Effector memory CD4-positive, alpha-beta T cell (primary cell): ENCODE measurements around the gene CCDC127.
"Not testable (repeated sequence)": the region's sequence is repeated elsewhere in the genome, so short reads cannot be mapped to it uniquely, and the experiment has no call there.

Experiments
- DNase-seq, 3 donors: peaks; one replicate each; pipeline ENCODE4 v3.0.0-alpha.2; 2020
- H3K27ac ChIP-seq: 2 replicates; pipeline ENCODE4 v1.7.0; 2013; ENCODE audit warnings: mild to moderate bottlenecking, low read length, moderate library complexity; ENCODE audit not compliant: insufficient read depth, poor library complexity, severe bottlenecking
- H3K27me3 ChIP-seq: replicated peaks from 2 replicates; pipeline ENCODE4 v1.7.0; 2013; ENCODE audit warnings: mild to moderate bottlenecking, low read length; ENCODE audit not compliant: insufficient read depth, control insufficient read depth, poor library complexity, severe bottlenecking
- H3K36me3 ChIP-seq: 2 replicates; pipeline ENCODE4 v1.7.0; 2013; ENCODE audit warnings: mild to moderate bottlenecking, low read length, moderate library complexity; ENCODE audit not compliant: control insufficient read depth, insufficient read depth
- H3K4me1 ChIP-seq: 2 replicates; pipeline ENCODE4 v1.7.0; 2013; ENCODE audit warnings: low read length, mild to moderate bottlenecking; ENCODE audit not compliant: control insufficient read depth, insufficient read depth, poor library complexity, severe bottlenecking
- H3K4me3 ChIP-seq: 2 replicates; pipeline ENCODE4 v1.7.0; 2013; ENCODE audit warnings: low read length, low read depth, mild to moderate bottlenecking; ENCODE audit not compliant: insufficient read depth, poor library complexity, severe bottlenecking
- H3K9me3 ChIP-seq: 2 replicates; pipeline ENCODE4 v1.7.0; 2013; ENCODE audit warnings: mild to moderate bottlenecking, low read length, moderate library complexity; ENCODE audit not compliant: control insufficient read depth

CCDC127 gene

GRCh38 chr5:252546-252945, 34.6 kb upstream of the CCDC127 start:
- Histone ChIP-seq H3K36me3 (peaks cover 20% of the 10 kb centered on the region), H3K27ac (peak overlapping the region; percentile 45), H3K9me3 (no peaks in the 10 kb centered on the region), H3K4me1 (peaks cover 5% of the 10 kb centered on the region), H3K4me3 (no peak overlapping the region), H3K27me3 (no peaks in the 10 kb centered on the region)
- DNase-seq: no peak

- H3K36me3 ChIP-seq: peaks cover 15% of the 10 kb centered on the region
- not testable (repeated sequence) for H3K4me3 ChIP-seq, H3K27me3 ChIP-seq, DNase-seq, H3K9me3 ChIP-seq, H3K4me1 ChIP-seq, H3K27ac ChIP-seq
Measured at GRCh38 chr5:251975-252374, 34.0 kb upstream of the CCDC127 start.

- H3K27me3 ChIP-seq, H3K4me1 ChIP-seq, H3K27ac ChIP-seq, DNase-seq, H3K9me3 ChIP-seq, H3K4me3 ChIP-seq: not testable (repeated sequence)
- H3K36me3 ChIP-seq: peaks cover 11% of the 10 kb centered on the region
Measured at GRCh38 chr5:251538-251937, 33.6 kb upstream of the CCDC127 start.

DNA sequence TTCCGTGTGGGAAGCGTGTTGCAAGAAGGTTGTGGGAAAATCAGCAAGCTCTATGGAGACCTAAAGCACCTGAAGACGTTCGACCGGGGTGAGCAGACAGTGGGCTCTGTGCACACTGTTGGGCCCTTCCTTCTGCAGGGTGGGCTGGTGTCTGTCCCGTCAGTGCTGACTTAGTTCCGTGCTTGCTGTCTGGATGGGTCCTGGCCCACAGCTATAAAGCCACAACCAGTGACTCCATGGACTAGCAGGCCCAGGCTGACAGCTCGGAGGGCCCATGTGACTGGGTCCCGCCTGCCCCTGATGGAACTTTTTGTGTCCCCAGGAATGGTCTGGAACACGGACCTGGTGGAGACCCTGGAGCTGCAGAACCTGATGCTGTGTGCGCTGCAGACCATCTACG, 33.1 kb upstream of the CCDC127 start:
- not testable (repeated sequence) for H3K4me1 ChIP-seq, H3K27ac ChIP-seq, DNase-seq, H3K4me3 ChIP-seq, H3K9me3 ChIP-seq, H3K27me3 ChIP-seq
- peaks cover 11% of the 10 kb centered on the region for H3K36me3 ChIP-seq

- not testable (repeated sequence) for H3K4me3 ChIP-seq, H3K9me3 ChIP-seq, H3K4me1 ChIP-seq, DNase-seq, H3K27me3 ChIP-seq, H3K27ac ChIP-seq
- H3K36me3 ChIP-seq: peaks cover 11% of the 10 kb centered on the region
Measured at GRCh38 chr5:250396-250795, 32.4 kb upstream of the CCDC127 start.

DNA sequence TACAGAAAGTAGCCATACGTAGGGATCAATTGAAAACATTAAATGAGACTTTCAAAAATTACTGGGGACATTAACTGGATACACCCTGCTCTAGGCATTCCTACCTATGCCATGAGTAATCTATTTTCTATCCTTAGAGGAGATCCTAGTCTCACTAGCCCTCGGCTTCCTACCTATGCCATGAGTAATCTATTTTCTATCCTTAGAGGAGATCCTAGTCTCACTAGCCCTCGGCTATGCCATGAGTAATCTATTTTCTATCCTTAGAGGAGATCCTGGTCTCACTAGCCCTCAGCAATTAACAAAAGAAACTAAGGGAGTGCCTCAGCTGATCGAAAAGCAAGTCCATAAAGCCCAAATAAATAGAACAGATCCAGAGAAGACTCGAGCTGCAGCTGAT, 27.8 kb upstream of the CCDC127 start:
- H3K27me3 ChIP-seq, H3K27ac ChIP-seq, H3K4me3 ChIP-seq, H3K9me3 ChIP-seq, DNase-seq, H3K4me1 ChIP-seq: not testable (repeated sequence)
- peaks cover 29% of the 10 kb centered on the region for H3K36me3 ChIP-seq

DNA sequence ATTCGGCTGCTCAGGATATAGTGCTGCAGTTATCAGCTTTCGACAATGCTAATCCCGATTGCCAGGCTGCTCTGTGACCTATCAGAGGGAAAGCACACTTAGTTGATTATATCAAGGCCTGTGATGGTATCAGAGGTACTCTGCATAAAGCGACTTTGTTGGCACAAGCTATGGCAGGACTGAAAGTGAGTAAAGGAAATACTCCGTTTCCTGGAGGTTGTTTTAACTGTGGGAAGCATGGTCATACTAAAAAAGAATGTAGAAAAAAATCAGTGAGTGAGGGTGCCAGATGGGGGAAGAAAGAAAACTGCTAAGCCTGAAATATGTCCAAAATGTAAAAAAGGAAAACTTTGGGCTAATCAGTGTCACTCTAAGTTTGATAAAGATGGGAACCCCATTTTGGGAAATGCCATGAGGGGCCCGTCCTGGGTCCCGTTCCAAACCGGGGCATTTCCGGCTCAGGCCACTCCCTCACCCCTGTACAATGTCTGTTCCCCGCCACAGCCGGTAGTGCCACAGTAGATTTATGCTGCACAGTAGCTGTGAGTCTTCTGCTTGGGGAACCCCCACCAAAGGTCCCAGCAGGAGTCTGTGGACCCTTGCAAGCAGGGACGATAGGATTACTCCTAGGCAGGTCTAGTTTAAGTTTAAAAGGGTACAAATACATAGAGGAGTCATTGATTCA, 25.9 kb upstream of the CCDC127 start:
- H3K27me3 ChIP-seq, H3K4me3 ChIP-seq, H3K9me3 ChIP-seq, H3K4me1 ChIP-seq, DNase-seq: not testable (repeated sequence)
- peaks cover 34% of the 10 kb centered on the region for H3K36me3 ChIP-seq
- H3K27ac ChIP-seq: peak overlapping the region; percentile 18

DNA sequence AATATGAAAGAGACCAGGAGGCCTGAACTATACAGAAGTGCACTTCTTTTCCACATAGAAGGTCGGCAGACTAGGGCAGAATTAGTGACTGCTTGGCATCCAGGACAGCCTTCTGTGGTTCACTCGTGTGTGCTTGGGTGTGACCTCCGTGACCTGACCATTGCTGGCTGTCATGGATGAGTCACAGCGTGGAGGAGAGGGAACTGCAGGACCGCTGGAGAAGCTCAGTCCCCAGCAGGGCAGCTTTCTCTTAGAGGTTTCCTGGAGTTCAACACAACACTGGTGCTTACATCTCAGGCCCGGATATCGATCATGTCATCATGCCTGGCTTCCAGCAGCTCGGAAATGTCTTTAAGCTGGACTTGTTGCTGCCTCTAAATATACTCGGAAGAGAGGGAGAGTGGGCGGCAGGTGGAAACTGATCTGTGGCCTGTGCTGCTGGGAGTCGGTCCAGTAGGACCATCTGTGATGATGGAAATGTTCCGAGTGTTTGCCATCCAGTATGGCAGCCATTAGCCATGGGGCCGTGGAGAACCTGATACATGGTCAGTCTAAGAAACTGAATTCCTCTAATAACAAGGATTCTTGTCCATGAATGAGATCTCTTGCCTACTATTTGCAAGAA, 23.2 kb upstream of the CCDC127 start:
- H3K4me3 ChIP-seq, DNase-seq, H3K4me1 ChIP-seq, H3K27ac ChIP-seq, H3K27me3 ChIP-seq, H3K9me3 ChIP-seq: not testable (repeated sequence)
- peaks cover 40% of the 10 kb centered on the region for H3K36me3 ChIP-seq

DNA sequence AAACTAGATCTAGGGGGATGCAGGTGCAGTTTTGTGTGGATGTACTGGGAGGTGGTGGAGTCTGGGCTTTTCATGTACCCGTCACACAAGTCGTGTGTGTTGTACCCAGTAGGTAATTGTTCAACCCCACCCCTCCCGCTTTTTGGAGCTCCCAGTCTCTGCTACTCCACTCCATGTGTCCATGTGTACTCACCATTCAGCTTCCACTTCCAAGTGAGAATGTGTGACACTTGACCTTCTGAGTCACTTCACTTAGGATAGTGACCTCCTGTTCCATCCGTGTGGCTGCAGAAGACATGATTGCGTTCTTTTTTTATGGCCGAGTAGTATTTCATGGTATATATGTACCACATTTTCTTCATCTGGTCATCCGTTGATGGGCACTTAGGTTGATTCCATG, 22.6 kb upstream of the CCDC127 start:
- H3K36me3 ChIP-seq: peaks cover 40% of the 10 kb centered on the region
- not testable (repeated sequence) for DNase-seq, H3K9me3 ChIP-seq, H3K27ac ChIP-seq, H3K27me3 ChIP-seq, H3K4me1 ChIP-seq, H3K4me3 ChIP-seq

- H3K27me3 ChIP-seq, H3K4me1 ChIP-seq, H3K9me3 ChIP-seq, H3K4me3 ChIP-seq, H3K27ac ChIP-seq, DNase-seq: not testable (repeated sequence)
- peaks cover 60% of the 10 kb centered on the region for H3K36me3 ChIP-seq
Measured at GRCh38 chr5:237931-238330, 20.0 kb upstream of the CCDC127 start.
